ENCODE data around the gene PDE6B.

- TF ChIP-seq EZH2 (IDR thresholded peaks at IDR 0.05) (no peak), POLR2AphosphoS5 (IDR thresholded peaks at IDR 0.05; ENCODE audit: borderline replicate concordance, low read depth, low read length) (no peak)
Observed at GRCh38 chr4:587671-588350, 37.6 kb upstream of the PDE6B start.
